Keratinocyte (primary cell): ENCODE measurements around the gene AFTPH. TPM values are rescaled to one million over a fixed set of nuclear protein-coding genes. Genes with fewer than 3 reads are reported as not detected.

Experiments used
- DNase-seq: peaks from one replicate; pipeline ENCODE4 v3.0.0-alpha.2; 2011; ENCODE audit warnings: low read depth, missing footprints, low spot score
- FAIRE-seq: peaks from 2 replicates; lab custom pipeline; 2011; peaks lifted over from hg19 to GRCh38; lab: Jason Lieb, UNC
- H2AFZ ChIP-seq: 2 replicates; pipeline ENCODE4 v1.6.0; 2012; ENCODE audit warnings: low read length, control low read depth, inconsistent platforms; ENCODE audit not compliant: control insufficient read depth
- H3K27ac ChIP-seq: 2 replicates; pipeline ENCODE4 v1.5.1; 2011; ENCODE audit warnings: low read length; ENCODE audit not compliant: control insufficient read depth, insufficient read depth
- H3K27me3 ChIP-seq: 3 replicates; pipeline ENCODE4 v1.6.0; 2011; ENCODE audit warnings: low read length; ENCODE audit not compliant: control insufficient read depth, insufficient read depth; ENCODE audit errors: extremely low read depth
- H3K36me3 ChIP-seq, 2 experiments: 2 replicates in 1 of 2; 3 replicates in 1 of 2; pipeline ENCODE4 v1.5.1; 2011; ENCODE audit warnings: low read length in 2 of 2, mild to moderate bottlenecking in 1 of 2; ENCODE audit not compliant: control insufficient read depth in 2 of 2, insufficient read depth in 2 of 2; ENCODE audit errors: extremely low read depth in 1 of 2
- H3K4me1 ChIP-seq: 3 replicates; pipeline ENCODE4 v1.5.1; 2011; ENCODE audit warnings: low read length; ENCODE audit not compliant: control insufficient read depth, insufficient read depth; ENCODE audit errors: extremely low read depth
- H3K4me2 ChIP-seq: 3 replicates; pipeline ENCODE4 v1.6.0; 2011; ENCODE audit warnings: low read depth, low read length; ENCODE audit not compliant: control insufficient read depth, insufficient read depth; ENCODE audit errors: extremely low read depth
- H3K4me3 ChIP-seq, 3 experiments: fragments of 200-600 bp in 1 of 3; sonication (generic) in 1 of 3; 2 replicates in 2 of 3; 3 replicates in 1 of 3; pipeline ENCODE4 v1.5.1; 2011 to 2016; ENCODE audit warnings: low read length in 3 of 3, mild to moderate bottlenecking in 3 of 3, control low read depth in 2 of 3, inconsistent platforms in 1 of 3, low read depth in 1 of 3, mixed read lengths in 1 of 3, mixed run types in 1 of 3, moderate library complexity in 1 of 3; ENCODE audit not compliant: control insufficient read depth in 2 of 3, insufficient read depth in 2 of 3; ENCODE audit errors: extremely low read depth in 1 of 3
- H3K79me2 ChIP-seq: 2 replicates; pipeline ENCODE4 v1.6.0; 2012; ENCODE audit warnings: low read length; ENCODE audit not compliant: control insufficient read depth, insufficient read depth
- H3K9ac ChIP-seq: 3 replicates; pipeline ENCODE4 v1.6.0; 2011; ENCODE audit warnings: low read length; ENCODE audit not compliant: control insufficient read depth, insufficient read depth; ENCODE audit errors: extremely low read depth
- H3K9me1 ChIP-seq: 3 replicates; pipeline ENCODE4 v1.6.0; 2011; ENCODE audit warnings: low read length; ENCODE audit not compliant: control insufficient read depth, insufficient read depth; ENCODE audit errors: extremely low read depth
- H3K9me3 ChIP-seq: 2 replicates; pipeline ENCODE4 v1.5.1; 2012; ENCODE audit warnings: low read depth, low read length; ENCODE audit not compliant: control insufficient read depth
- H4K20me1 ChIP-seq: 3 replicates; pipeline ENCODE4 v1.6.0; 2011; ENCODE audit warnings: low read length; ENCODE audit not compliant: control insufficient read depth, insufficient read depth; ENCODE audit errors: extremely low read depth
- CTCF ChIP-seq, 3 experiments: IDR thresholded peaks in 1 of 3; conservative IDR thresholded peaks in 1 of 3; optimal IDR thresholded peaks in 1 of 3; 2 replicates in 2 of 3; 3 replicates in 1 of 3; pipeline versions ENCODE3 to v1.5.1; 2011; ENCODE audit warnings: low read length in 3 of 3, mild to moderate bottlenecking in 3 of 3, moderate library complexity in 2 of 3, control low read depth in 1 of 3, inconsistent platforms in 1 of 3; ENCODE audit not compliant: insufficient read depth in 2 of 3; ENCODE audit errors: extremely low read depth in 1 of 3
- EZH2 ChIP-seq: IDR thresholded peaks from one replicate; pipeline ENCODE4 v1.6.1; 2012; ENCODE audit warnings: inconsistent platforms, mild to moderate bottlenecking, low read length, moderate library complexity
- dilution Hi-C: fragments of 300-500 bp; cut with MboI; formaldehyde crosslinking; loops from one replicate; pipeline ENCODE4 v1.7.0; 2020; ENCODE audit warnings: low sequenced_read_pairs; ENCODE audit not compliant: extremely low pct_ligation_motif_present
- polyA plus RNA-seq, 5 experiments: library from polyadenylated mRNA; depleted of rRNA in 3 of 5; stranded (reverse) in 3 of 5; stranded (forward) in 1 of 5; unstranded in 1 of 5; fragments of >200 nt; gene quantifications; 1 replicate in 1 of 5; 2 replicates in 3 of 5; 3 replicates in 1 of 5; pipeline versions ENCODE4 v1.2.1 to v1.2.3, GENCODE V29; 2011 to 2012; ENCODE audit warnings: missing spikeins in 2 of 5, low read depth in 1 of 5, low replicate concordance in 1 of 5

The AFTPH gene
- polyA plus RNA-seq, 1 donor (not counting 4 experiments of a cell fraction or from before 2014, with no cell fraction given): 28.3 TPM

- peaks cover 18% of the 10 kb centered on the region for H3K4me1 ChIP-seq
- H3K27me3 ChIP-seq: no peaks in the 10 kb centered on the region
- DNase-seq: no peak
- H3K9ac ChIP-seq: no peak overlapping the region
- H3K79me2 ChIP-seq: no peaks in the 10 kb centered on the region
- FAIRE-seq: no peak
- H3K4me2 ChIP-seq: no peak overlapping the region
- H3K9me1 ChIP-seq: no peaks in the 10 kb centered on the region
- no peak for TF ChIP-seq CTCF (optimal IDR thresholded peaks at IDR 0.05 in 1 of 3, IDR thresholded peaks at IDR 0.05 in 1 of 3, conservative IDR thresholded peaks at IDR 0.05 in 1 of 3; ENCODE audit: extremely low read depth in 1 of 3, insufficient read depth in 2 of 3, low read length in 3 of 3)
- no peak for TF ChIP-seq EZH2
- no peak overlapping the region for H2AFZ ChIP-seq
- H4K20me1 ChIP-seq: no peaks in the 10 kb centered on the region
- no peak overlapping the region for H3K4me3 ChIP-seq
- H3K27ac ChIP-seq: no peak overlapping the region
- dilution Hi-C loops: no loop called here
- no peaks in the 10 kb centered on the region for H3K9me3 ChIP-seq
- H3K36me3 ChIP-seq: no peaks in the 10 kb centered on the region
These were observed 91.9 kb downstream of the AFTPH start for GRCh38 chr2:64615844-64616536.

DNA sequence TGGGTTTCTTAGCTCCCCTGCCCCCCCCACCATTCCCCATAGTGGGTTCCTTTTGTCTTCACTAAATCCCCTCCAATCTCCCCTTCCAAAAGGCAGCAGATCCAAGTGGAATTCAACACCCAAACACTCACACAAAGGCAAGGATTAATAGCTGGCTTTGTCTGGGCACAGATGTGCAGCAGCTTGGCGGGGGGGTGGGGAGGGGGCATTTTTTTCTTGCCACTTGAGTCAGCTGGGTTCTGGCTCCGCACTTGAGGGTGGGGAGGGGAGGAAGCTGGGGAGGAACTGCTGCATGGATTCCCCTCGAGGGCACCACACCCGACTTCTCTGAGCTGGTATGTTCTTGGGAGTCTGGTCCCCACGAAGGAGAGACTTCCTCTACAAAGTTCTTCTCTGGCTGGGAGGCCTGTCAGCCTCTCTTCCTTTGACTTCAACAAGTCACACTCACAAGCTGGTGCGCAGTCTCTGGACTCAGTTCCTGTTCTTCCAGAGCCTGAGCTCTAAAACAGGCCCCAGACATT lies 93.6 kb downstream of the AFTPH start:
- dilution Hi-C loops: no loop called here
- TF ChIP-seq EZH2 (no peak), CTCF (optimal IDR thresholded peaks at IDR 0.05 in 1 of 3, IDR thresholded peaks at IDR 0.05 in 1 of 3, conservative IDR thresholded peaks at IDR 0.05 in 1 of 3; ENCODE audit: extremely low read depth in 1 of 3, insufficient read depth in 2 of 3, low read length in 3 of 3) (no peak)
- H3K4me1 ChIP-seq: peaks cover 18% of the 10 kb centered on the region
- H4K20me1 ChIP-seq: no peaks in the 10 kb centered on the region
- no peak for DNase-seq
- no peaks in the 10 kb centered on the region for H3K9me3 ChIP-seq
- no peaks in the 10 kb centered on the region for H3K9me1 ChIP-seq
- H3K9ac ChIP-seq: no peak overlapping the region
- no peak overlapping the region for H3K4me3 ChIP-seq
- peak overlapping the region; percentile 34 for H3K27ac ChIP-seq
- no peaks in the 10 kb centered on the region for H3K36me3 ChIP-seq
- no peak for FAIRE-seq
- peak overlapping the region; percentile 40 for H3K4me2 ChIP-seq
- no peaks in the 10 kb centered on the region for H3K79me2 ChIP-seq
- peak overlapping the region; percentile 47 for H2AFZ ChIP-seq
- H3K27me3 ChIP-seq: no peaks in the 10 kb centered on the region
